ENCODE measurements around the gene RNF167.
A peak's percentile ranks its signal among the peaks of the same experiment; 100 is the strongest.

RNF167 gene

DNA sequence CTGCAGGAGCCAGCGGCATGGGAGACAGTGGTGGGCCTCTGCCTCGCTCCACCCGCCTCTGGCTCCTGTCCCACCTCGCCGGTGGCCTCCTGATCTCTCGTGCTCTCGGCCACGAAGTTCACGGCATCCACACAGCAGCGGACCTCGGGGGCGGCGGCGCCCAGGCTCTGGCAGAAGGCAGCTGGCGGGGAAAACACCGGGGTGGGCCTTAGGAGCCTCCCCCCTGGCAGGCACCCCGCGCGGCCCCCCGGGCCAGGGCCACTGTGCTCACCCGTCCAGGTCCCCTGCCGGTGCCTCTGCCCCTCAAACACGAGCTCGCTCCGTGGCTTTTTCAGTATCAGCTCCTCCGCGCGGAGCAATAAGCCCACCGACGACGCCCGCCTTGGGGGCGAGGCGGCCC lies 41.1 kb upstream of the RNF167 start:
- H3K4me3 ChIP-seq (ENCODE audit: low read length), result no peak overlapping the region
- TF ChIP-seq, protein P1, sequence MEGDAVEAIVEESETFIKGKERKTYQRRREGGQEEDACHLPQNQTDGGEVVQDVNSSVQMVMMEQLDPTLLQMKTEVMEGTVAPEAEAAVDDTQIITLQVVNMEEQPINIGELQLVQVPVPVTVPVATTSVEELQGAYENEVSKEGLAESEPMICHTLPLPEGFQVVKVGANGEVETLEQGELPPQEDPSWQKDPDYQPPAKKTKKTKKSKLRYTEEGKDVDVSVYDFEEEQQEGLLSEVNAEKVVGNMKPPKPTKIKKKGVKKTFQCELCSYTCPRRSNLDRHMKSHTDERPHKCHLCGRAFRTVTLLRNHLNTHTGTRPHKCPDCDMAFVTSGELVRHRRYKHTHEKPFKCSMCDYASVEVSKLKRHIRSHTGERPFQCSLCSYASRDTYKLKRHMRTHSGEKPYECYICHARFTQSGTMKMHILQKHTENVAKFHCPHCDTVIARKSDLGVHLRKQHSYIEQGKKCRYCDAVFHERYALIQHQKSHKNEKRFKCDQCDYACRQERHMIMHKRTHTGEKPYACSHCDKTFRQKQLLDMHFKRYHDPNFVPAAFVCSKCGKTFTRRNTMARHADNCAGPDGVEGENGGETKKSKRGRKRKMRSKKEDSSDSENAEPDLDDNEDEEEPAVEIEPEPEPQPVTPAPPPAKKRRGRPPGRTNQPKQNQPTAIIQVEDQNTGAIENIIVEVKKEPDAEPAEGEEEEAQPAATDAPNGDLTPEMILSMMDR (IDR thresholded peaks at IDR 0.05; ENCODE audit: insufficient read depth, low read depth, low read length, missing control alignments), result no peak
- no peak for DNase-seq (ENCODE audit: low read depth)

DNA sequence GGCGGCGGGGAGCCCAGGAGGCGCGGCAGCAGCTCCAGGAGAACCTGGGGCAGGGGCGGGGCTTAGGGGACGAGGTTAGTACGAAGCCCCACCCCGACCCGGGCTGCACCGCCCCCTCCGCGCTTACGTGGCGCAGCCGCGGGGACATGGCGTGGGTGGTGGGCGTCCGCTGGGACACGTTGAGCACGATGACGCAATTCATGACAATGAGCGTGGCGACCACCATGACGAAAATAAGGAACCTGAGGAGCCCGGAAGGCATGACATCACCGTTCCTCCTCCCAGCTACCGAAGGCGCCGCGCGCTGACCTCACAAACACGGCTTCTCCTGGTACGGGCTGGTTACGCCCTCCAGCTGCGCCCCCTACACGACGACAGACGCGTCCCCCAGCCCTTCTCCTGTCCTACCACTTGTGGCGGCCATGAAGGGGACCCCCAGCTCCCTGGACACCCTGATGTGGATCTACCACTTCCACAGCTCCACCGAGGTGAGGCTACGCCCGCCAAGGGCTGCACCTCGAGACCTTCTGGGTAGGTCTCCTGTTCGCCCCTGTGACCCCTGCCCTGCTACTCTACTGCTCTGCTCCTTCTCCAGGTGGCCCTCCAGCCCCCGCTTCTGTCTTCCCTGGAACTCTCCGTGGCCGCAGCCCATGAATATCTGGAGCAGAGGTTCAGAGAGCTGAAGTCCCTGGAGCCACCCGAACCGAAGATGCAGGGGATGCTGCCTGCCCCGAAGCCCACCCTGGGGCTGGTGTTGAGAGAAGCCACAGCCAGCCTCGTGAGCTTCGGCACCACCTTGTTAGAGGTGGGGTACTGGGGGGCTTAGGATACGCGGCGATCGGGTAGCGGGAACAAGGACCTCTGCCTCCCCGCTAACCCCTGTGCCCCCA lies 40.5 kb upstream of the RNF167 start, which contains the start of gene C17orf107:
C17orf107 (plus strand) TSS at position 196 of the 890 bp plus-strand sequence; CDS start at position 423, 227 bp downstream.
- H3K4me3 ChIP-seq (ENCODE audit: low read length), result peak within 1 kb of the TSS; percentile 38
- DNase-seq (ENCODE audit: low read depth), result peak; percentile 89
- TF ChIP-seq, protein P1 (IDR thresholded peaks at IDR 0.05; ENCODE audit: insufficient read depth, low read depth, low read length, missing control alignments), result no peak

DNA sequence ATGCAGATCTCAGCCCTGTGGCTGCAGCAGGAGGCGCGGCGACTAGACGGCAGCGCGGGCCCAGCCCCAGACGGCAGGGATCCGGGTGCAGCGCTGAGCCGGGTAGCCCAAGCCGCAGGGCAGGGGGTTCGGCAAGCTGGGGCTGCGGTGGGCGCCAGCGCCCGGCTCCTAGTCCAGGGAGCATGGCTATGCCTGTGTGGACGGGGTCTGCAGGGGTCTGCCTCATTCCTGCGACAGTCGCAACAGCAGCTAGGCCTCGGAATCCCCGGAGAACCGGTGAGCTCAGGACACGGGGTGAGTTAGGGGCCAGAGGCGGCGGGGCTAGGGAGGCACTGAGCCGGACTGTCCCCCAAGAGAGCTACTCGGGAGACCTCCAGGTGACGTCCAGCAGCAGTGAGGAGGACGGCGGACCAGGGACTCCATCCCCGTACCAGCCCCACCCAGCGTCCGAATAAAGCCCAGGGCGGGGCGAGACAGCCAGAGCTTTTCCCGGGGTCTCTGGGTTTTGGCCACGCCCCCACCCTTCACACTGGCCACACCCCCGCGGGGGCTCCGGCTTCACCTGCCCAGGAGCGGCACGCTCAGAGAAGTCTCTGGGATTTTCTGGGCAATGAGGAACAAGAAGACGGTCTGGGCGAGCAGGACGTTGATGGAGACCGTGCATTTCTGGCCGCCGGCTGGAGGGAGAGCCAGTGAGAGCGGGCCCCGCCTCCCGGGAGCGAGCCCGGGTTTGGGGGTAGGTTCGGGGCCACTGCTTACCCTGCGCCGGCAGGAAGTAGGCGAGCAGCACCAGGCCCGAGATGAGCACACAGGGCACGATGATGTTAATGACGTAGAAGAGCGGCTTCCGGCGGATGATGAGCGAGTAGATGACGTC lies 39.6 kb upstream of the RNF167 start:
- TF ChIP-seq, protein P1 (IDR thresholded peaks at IDR 0.05; ENCODE audit: insufficient read depth, low read depth, low read length, missing control alignments), result no peak
- no peak for DNase-seq (ENCODE audit: low read depth)
- no peak overlapping the region for H3K4me3 ChIP-seq (ENCODE audit: low read length)

DNA sequence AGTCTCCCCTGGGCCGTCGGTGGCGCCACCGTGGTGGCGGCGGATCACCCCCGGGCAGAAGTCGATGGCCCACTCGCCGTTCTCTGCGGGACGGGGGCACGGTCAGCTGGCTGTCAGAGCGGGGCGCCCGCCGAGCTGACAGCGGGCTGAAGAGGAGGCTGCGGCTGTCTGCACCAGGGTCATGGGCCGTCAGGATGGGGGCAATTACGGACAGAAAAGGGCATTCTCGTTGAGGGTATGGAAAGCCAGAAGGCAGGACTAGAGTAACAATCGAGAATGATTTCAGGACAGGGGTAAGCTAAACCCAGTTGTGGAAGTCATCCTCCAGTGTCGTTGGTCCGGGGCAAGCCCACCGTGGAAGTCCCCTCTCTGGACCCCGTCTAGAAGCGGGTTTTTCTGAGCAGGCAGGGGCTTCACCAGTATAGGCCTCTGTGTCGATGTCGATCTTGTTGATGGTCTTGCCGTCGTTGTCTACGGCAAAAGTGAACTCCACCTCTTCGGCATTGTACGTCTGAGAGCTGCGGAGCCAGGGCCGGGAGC lies 38.9 kb upstream of the RNF167 start:
- no peak for DNase-seq (ENCODE audit: low read depth)
- TF ChIP-seq, protein P1 (IDR thresholded peaks at IDR 0.05; ENCODE audit: insufficient read depth, low read depth, low read length, missing control alignments), result no peak
- H3K4me3 ChIP-seq (ENCODE audit: low read length), result no peak overlapping the region

DNA sequence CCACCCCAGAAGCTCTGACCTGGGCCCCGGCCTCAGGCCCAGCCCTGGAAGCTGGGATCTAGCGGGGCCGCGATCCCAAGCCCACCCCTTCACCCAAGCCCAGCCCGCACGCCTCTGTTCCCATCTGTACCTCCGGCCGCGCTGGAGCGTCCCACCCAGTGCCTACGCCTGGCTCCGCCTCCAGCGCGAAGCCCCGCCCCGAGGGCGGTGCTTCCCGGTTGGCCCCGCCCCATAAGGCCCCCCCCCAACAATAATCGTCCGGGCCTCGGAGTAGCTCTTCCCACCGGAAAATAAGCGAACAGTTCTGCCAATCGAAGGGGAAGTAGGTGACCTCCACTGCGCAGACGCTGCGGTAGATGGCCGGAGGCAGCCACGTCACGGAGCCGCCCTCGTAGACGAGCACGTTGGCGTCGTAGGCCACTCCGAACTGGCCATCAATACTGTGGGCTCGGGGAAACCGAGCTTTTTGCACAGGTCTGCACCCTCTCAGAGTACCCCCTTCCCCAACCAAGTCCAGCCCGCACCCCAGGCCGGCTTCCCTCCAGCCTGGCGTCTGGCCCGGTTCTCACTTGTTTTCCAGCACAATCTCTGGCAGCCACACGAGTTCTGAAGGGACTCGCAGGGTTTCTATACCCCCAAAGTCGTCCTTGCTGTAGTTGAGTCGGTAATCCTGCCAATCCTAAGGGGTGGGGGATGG lies 38.3 kb upstream of the RNF167 start:
- no peak for DNase-seq (ENCODE audit: low read depth)
- H3K4me3 ChIP-seq (ENCODE audit: low read length), result no peak overlapping the region
- TF ChIP-seq, protein P1 (IDR thresholded peaks at IDR 0.05; ENCODE audit: insufficient read depth, low read depth, low read length, missing control alignments), result no peak

DNA sequence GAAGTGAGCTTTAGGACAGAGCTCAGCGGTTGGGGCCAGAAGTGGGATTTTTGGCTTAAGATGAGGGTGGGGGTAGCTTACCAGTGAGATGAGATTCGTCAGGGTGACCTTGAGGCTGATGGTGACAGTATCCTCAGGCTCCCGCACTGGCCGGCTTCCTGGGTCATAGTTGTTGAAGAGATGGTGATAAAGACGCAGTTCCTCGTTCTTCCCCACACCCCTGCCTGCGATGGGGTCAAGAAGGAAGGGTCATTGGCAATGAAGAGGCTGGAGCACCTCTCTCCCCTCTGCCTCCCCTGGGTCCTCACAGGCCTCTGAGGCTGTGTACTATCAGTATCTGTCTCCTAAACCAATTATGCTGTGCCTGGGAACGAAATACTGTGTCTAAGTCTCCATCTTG lies 37.5 kb upstream of the RNF167 start:
- no peak for DNase-seq (ENCODE audit: low read depth)
- H3K4me3 ChIP-seq (ENCODE audit: low read length), result no peak overlapping the region
- TF ChIP-seq, protein P1 (IDR thresholded peaks at IDR 0.05; ENCODE audit: insufficient read depth, low read depth, low read length, missing control alignments), result no peak
